Tibial artery (tissue), 4 donors: ENCODE data around the gene NRDC.

ENCODE experiments used
- DNase-seq, 2 donors: peaks; one replicate each; pipeline ENCODE4 v3.0.0-alpha.2; 2019
- H3K27ac ChIP-seq, 2 donors: fragments of 200-600 bp; sonication (generic) in 1 of 2; 1 replicate in 1 of 2; 2 replicates in 1 of 2; pipeline ENCODE4 v1.5.1; 2018 to 2019; ENCODE audit warnings: mild to moderate bottlenecking in 1 of 2
- H3K27me3 ChIP-seq, 2 donors: fragments of 200-600 bp; sonication (generic) in 1 of 2; one replicate each; pipeline versions ENCODE4 v1.5.1 to v1.6.0; 2016 to 2019
- H3K36me3 ChIP-seq, 3 donors: fragments of 200-600 bp; sonication (generic) in 2 of 3; one replicate each; pipeline ENCODE4 v1.5.1; 2016 to 2019; ENCODE audit warnings: mild to moderate bottlenecking in 2 of 3
- H3K4me1 ChIP-seq, 4 donors: fragments of 200-600 bp; sonication (generic) in 2 of 4; 1 replicate in 3 of 4; 2 replicates in 1 of 4; pipeline ENCODE4 v1.5.1; 2016 to 2019
- H3K4me3 ChIP-seq, 2 donors: fragments of 200-600 bp; sonication (generic) in 1 of 2; 1 replicate in 1 of 2; 2 replicates in 1 of 2; pipeline ENCODE4 v1.5.1; 2018 to 2019; ENCODE audit warnings: mild to moderate bottlenecking in 2 of 2
- H3K9me3 ChIP-seq, 3 donors: fragments of 200-600 bp; sonication (generic) in 1 of 3; one replicate each; pipeline ENCODE4 v1.5.1; 2016 to 2019
- CTCF ChIP-seq, 2 experiments: fragments of 200-600 bp in 1 of 2; fragments of 450-650 bp in 1 of 2; IDR thresholded peaks; one replicate each; pipeline ENCODE4 v1.5.1; 2017 to 2019; ENCODE audit warnings: antibody characterized with exemption in 2 of 2, mild to moderate bottlenecking in 1 of 2, moderate library complexity in 1 of 2
- intact Hi-C: fragments of 100-400 bp; cut with DNase I; formaldehyde crosslinking; loops from one replicate; pipeline ENCODE4 v1.15.0; 2023; ENCODE audit warnings: low total_unique reads

The NRDC gene

GRCh38 chr1:51761351-51761750 is 117.2 kb downstream of the NRDC start:
- TF ChIP-seq CTCF (IDR thresholded peaks at IDR 0.05), result no peak
- intact Hi-C loops, result no loop called here
- Histone ChIP-seq H3K27ac (no peak overlapping the region), H3K36me3 (peaks cover 11 to 35% (median 21%) of the 10 kb centered on the region in 3 donors), H3K4me3 (no peak overlapping the region), H3K27me3 (no peaks in the 10 kb centered on the region), H3K9me3 (no peaks in the 10 kb centered on the region), H3K4me1 (peaks cover 0 to 65% (median 16%) of the 10 kb centered on the region in 4 donors)
- no peak for DNase-seq

- H3K4me1 ChIP-seq, result peaks cover 0 to 64% (median 16%) of the 10 kb centered on the region in 4 donors
- intact Hi-C loops, result no loop called here
- H3K9me3 ChIP-seq, result no peaks in the 10 kb centered on the region
- no peak for TF ChIP-seq CTCF (IDR thresholded peaks at IDR 0.05)
- H3K27ac ChIP-seq, result peak overlapping the region in 1 of 2 donors; percentile 44
- no peak overlapping the region for H3K4me3 ChIP-seq
- no peak for DNase-seq
- peaks cover 8 to 31% (median 19%) of the 10 kb centered on the region in 3 donors for H3K36me3 ChIP-seq
- no peaks in the 10 kb centered on the region for H3K27me3 ChIP-seq
Measured at GRCh38 chr1:51760872-51761271, 117.7 kb downstream of the NRDC start.

GRCh38 chr1:51758310-51758709 is 120.2 kb downstream of the NRDC start:
- no peak for TF ChIP-seq CTCF (IDR thresholded peaks at IDR 0.05)
- intact Hi-C loops, result no loop called here
- Histone ChIP-seq H3K9me3 (no peaks in the 10 kb centered on the region), H3K4me1 (peaks cover 0 to 50% (median 16%) of the 10 kb centered on the region in 4 donors), H3K27me3 (no peaks in the 10 kb centered on the region), H3K27ac (peak overlapping the region; percentile 42 to 44), H3K4me3 (no peak overlapping the region), H3K36me3 (peaks cover 8 to 34% (median 25%) of the 10 kb centered on the region in 3 donors)
- no peak for DNase-seq

GRCh38 chr1:51756290-51756689 is 122.2 kb downstream of the NRDC start:
- no peak for DNase-seq
- Histone ChIP-seq H3K4me3 (no peak overlapping the region), H3K9me3 (no peaks in the 10 kb centered on the region), H3K27me3 (no peaks in the 10 kb centered on the region), H3K36me3 (peaks cover 12 to 38% (median 24%) of the 10 kb centered on the region in 3 donors), H3K27ac (peak overlapping the region in 1 of 2 donors; percentile 44), H3K4me1 (peaks cover 0 to 50% (median 16%) of the 10 kb centered on the region in 4 donors)
- TF ChIP-seq CTCF (IDR thresholded peaks at IDR 0.05), result no peak
- intact Hi-C loops, result no loop called here

GRCh38 chr1:51755437-51755836 is 123.1 kb downstream of the NRDC start:
- H3K27me3 ChIP-seq, result no peaks in the 10 kb centered on the region
- H3K4me3 ChIP-seq, result no peak overlapping the region
- H3K27ac ChIP-seq, result no peak overlapping the region
- intact Hi-C loops, result no loop called here
- DNase-seq, result no peak
- H3K4me1 ChIP-seq, result peaks cover 0 to 44% (median 16%) of the 10 kb centered on the region in 4 donors
- peaks cover 12 to 42% (median 24%) of the 10 kb centered on the region in 3 donors for H3K36me3 ChIP-seq
- TF ChIP-seq CTCF (IDR thresholded peaks at IDR 0.05), result no peak
- no peaks in the 10 kb centered on the region for H3K9me3 ChIP-seq

- no peak for TF ChIP-seq CTCF (IDR thresholded peaks at IDR 0.05)
- peaks cover 0 to 36% (median 13%) of the 10 kb centered on the region in 4 donors for H3K4me1 ChIP-seq
- no peaks in the 10 kb centered on the region for H3K27me3 ChIP-seq
- DNase-seq, result no peak
- H3K9me3 ChIP-seq, result no peaks in the 10 kb centered on the region
- no peak overlapping the region for H3K27ac ChIP-seq
- peaks cover 12 to 42% (median 24%) of the 10 kb centered on the region in 3 donors for H3K36me3 ChIP-seq
- no peak overlapping the region for H3K4me3 ChIP-seq
- intact Hi-C loops, result no loop called here
Measured at GRCh38 chr1:51754666-51755065, 123.9 kb downstream of the NRDC start.
